ENCODE data around the gene CABP7.

CABP7 gene

DNA sequence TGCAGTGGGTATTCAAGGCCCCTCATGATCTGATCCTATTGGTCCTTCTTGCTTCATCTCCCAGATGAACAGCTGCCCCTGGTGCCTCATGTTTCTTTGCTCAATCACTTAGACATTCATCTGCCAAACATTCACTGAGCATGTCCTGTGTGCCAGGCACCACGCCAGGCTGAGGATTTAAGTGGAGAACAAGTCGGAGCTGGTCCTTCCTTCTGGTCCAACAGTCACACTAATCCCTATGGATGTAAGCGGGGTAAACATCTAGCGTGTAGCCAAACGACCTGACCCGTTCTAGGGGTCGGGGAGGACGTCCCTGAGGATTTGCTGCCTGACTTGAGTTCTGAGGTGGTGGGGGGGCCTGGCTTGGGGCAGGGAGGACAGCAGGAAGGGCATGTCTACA, 25.1 kb downstream of the CABP7 start:
- DNase-seq (ENCODE audit: low read depth), result peak; percentile 89
- no peak overlapping the region for H3K4me3 ChIP-seq (ENCODE audit: low read length)
- TF ChIP-seq, protein P1, sequence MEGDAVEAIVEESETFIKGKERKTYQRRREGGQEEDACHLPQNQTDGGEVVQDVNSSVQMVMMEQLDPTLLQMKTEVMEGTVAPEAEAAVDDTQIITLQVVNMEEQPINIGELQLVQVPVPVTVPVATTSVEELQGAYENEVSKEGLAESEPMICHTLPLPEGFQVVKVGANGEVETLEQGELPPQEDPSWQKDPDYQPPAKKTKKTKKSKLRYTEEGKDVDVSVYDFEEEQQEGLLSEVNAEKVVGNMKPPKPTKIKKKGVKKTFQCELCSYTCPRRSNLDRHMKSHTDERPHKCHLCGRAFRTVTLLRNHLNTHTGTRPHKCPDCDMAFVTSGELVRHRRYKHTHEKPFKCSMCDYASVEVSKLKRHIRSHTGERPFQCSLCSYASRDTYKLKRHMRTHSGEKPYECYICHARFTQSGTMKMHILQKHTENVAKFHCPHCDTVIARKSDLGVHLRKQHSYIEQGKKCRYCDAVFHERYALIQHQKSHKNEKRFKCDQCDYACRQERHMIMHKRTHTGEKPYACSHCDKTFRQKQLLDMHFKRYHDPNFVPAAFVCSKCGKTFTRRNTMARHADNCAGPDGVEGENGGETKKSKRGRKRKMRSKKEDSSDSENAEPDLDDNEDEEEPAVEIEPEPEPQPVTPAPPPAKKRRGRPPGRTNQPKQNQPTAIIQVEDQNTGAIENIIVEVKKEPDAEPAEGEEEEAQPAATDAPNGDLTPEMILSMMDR (conservative IDR thresholded peaks at IDR 0.05; ENCODE audit: low read depth, low read length), result no peak

DNA sequence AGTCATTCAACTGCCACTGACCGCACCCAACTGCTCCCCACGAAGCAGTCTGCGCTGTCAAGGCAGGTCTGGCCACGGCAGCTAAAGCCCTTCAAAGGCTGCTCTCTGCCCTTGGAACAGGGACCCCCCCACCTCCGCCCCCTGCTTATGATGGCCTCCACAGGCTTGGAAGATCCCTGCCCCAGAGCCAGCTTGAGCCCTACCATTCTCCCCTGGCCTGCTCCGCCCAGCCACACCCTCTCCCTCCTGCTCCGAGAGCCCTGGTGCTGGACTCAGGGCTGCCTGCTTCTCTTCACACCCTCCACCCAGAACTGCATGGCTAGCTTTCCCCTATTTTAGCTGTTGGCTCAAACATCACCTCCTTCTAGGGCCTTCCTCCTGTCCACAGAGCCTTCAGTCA, 28.0 kb downstream of the CABP7 start:
- TF ChIP-seq, protein P1 (conservative IDR thresholded peaks at IDR 0.05; ENCODE audit: low read depth, low read length), result no peak
- DNase-seq (ENCODE audit: low read depth), result no peak
- no peak overlapping the region for H3K4me3 ChIP-seq (ENCODE audit: low read length)

DNA sequence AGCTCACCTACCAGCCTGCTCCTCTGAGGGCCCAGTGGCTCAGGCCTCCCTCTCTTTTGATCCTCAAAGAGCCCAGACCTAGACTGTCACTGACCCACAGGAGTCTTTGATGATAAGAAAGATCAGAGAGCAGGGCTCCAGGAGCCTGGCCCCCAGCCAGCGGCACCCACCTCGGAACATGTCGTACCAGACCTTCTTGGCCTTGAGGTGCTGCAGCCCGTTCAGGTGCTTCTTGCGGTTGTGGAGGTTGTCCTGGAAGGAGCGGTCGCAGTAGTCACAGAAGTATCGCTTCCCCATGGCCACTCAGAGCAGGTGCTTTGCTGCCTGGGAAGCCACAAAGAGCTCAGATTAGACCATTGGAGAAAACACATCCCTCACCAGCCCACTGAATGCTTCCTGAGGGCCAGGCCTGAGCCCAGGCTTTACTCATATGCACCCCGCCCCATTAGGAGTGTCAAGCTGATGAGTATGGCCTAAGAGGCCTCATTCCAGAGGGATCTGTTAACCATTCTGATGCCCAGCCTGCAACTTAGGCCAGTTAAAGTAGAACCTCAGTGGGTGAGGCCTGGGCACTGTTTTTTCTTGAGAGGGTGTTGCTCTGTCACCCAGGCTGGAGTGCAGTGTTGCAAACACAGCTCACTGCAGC, 28.6 kb downstream of the CABP7 start:
- H3K4me3 ChIP-seq (ENCODE audit: low read length), result no peak overlapping the region
- no peak for DNase-seq (ENCODE audit: low read depth)
- TF ChIP-seq, protein P1 (conservative IDR thresholded peaks at IDR 0.05; ENCODE audit: low read depth, low read length), result no peak

DNA sequence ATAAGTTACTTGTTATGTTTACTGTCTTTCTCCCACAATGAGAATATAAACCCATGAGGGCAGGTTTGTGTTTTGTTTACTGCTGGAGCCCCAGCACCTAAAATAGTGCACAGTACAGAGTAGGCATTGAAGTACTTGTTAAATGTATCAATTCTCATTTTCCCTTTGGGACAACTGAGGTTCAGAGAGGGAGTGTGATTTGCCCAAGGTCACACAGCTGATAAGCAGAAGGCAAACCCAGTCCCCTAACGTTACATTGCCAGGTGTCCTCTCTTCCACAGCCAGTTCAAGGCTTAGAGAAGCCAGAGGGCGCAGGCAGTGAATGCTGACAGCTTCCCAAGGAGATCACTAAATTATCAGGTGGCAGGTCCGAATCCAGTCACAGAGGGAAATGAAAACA, 30.2 kb downstream of the CABP7 start:
- no peak overlapping the region for H3K4me3 ChIP-seq (ENCODE audit: low read length)
- TF ChIP-seq, protein P1 (conservative IDR thresholded peaks at IDR 0.05; ENCODE audit: low read depth, low read length), result no peak
- no peak for DNase-seq (ENCODE audit: low read depth)

DNA sequence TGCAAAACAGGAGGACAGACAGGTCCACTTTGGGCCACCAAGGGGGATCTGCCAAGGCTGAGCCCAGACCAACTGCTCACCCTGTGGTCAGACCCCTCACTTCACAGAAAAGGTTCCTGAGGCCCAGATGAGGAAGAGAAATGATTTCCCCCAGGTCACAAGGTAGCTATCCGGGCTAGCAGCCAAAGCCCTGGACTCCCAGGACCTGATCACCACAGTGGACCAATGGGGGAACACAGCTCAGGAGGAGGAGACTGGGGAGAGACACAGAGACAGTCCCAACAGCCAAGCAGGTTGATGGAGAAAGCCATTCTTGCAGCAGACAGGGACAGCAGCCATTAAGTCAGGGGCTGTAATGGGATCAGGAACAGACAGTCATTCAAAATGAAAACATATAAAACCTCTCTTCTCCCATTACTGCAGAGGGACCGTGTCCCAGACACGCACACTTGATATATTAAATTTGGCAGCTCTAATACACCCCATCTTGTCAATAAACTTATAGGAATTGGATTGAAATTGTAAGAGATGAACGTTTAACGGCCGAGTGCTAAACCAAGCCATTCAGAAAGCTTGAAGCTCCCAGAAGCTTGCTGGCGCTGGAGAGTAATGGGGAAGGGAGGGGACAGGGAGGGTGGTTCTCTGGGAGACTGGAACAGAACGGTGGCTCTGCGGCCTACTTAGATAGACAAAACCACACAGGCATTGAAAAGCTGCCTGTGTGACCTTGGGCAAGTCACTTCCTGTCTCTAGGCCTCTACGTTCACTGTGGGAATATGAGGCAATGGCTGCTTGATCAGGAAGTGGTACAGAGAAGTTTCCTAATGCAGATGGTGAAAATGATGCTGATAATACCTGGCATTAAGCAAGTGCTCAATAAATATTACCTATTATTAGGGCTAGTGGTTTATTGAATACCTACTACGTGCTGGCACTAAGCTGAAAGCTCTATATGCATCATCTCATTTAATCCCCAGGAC, 31.0 kb downstream of the CABP7 start:
- TF ChIP-seq, protein P1 (conservative IDR thresholded peaks at IDR 0.05; ENCODE audit: low read depth, low read length), result no peak
- no peak for DNase-seq (ENCODE audit: low read depth)
- no peak overlapping the region for H3K4me3 ChIP-seq (ENCODE audit: low read length)

DNA sequence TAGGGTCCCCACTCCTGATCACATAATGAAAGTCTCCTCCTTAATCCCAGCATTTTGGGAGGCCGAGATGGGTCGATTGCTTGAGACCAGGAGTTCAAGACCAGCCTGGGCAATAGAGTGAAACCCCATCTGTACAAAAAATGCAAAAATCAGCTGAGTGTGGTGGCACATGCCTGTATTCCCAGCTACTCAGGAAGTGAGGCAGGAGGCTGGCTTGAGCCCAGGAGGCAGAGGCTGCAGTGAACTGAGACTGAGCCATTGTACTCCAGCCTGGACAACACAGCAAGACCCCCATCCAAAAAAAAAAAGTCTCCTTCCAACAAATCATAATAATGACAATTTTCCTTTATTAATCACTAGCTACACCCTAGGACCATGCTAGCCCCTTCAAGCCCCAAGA, 31.9 kb downstream of the CABP7 start:
- DNase-seq (ENCODE audit: low read depth), result no peak
- TF ChIP-seq, protein P1 (conservative IDR thresholded peaks at IDR 0.05; ENCODE audit: low read depth, low read length), result no peak
- no peak overlapping the region for H3K4me3 ChIP-seq (ENCODE audit: low read length)
